ENCODE results near the gene AARS1.

Gene AARS1

DNA sequence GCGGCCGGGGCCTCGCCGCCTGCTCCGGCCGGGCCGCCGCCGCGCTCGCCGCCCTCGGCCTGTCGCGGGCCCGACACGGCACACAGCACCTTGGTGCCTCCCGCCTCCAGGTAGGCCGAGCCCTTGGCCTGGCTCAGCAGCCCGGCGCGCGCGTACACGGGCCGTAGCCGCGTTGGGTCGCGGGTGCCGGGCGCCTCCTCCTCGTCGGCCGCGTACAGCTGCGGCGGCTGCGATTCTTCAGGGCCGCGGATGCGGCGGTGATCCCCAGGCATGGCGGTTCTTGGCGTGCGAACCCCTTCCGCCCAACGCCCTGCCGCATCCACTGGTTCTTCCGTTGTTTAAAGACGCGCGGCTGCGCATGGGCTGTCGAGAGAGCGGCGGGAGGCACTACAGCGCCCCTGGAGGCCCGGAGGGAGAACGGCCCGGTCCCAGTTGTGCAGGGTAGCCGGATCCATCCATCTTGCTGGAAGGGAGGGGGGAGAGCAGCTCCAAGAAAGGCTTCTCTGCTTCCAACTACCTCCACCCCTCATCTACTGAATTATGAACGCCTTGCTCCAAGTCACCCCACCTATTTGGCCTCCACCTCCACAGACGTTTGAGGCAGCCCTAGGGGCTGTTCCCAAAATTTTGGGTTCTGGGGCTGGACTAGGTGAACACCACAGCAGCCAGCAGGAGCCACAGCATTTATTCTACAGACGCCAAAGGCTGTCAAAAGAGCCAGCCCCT lies 37.5 kb downstream of the AARS1 start, which contains the start of gene EXOSC6 (continued):
- TF ChIP-seq ZNF624 (tag by site-specific recombination; IDR thresholded peaks at IDR 0.05) (no peak), ZFP41 (tag by site-specific recombination; IDR thresholded peaks at IDR 0.05; ENCODE audit: borderline replicate concordance) (no peak), ZNF560 (tag by site-specific recombination; IDR thresholded peaks at IDR 0.05; ENCODE audit: borderline replicate concordance) (no peak), ZNF221 (tag by site-specific recombination; IDR thresholded peaks at IDR 0.05; ENCODE audit: borderline replicate concordance) (no peak), KLF8 (tag by site-specific recombination; IDR thresholded peaks at IDR 0.05) (peak; percentile 70; the same call in 1 of the 2 replicates), ZNF140 (tag by site-specific recombination; IDR thresholded peaks at IDR 0.05) (no peak), ZNF292 (tag by site-specific recombination; IDR thresholded peaks at IDR 0.05; ENCODE audit: borderline replicate concordance, low read depth) (no peak), ZNF366 (tag by site-specific recombination; conservative IDR thresholded peaks at IDR 0.05) (peak; percentile 70), ZNF623 (tag by site-specific recombination; IDR thresholded peaks at IDR 0.05) (no peak), ZIC2 (tag by site-specific recombination; IDR thresholded peaks at IDR 0.05) (no peak), ZNF561 (tag by site-specific recombination; IDR thresholded peaks at IDR 0.05; ENCODE audit: borderline replicate concordance) (peak; percentile 87), FEZF1 (tag by site-specific recombination; IDR thresholded peaks at IDR 0.05) (no peak), ZNF239 (tag by site-specific recombination; IDR thresholded peaks at IDR 0.05) (0 out of 2 replicates have a peak, but pooled peaks have one; percentile 56), ZNF558 (tag by site-specific recombination; IDR thresholded peaks at IDR 0.05) (no peak), KLF16 (tag by site-specific recombination; IDR thresholded peaks at IDR 0.05) (peak; percentile 73), ZSCAN30 (tag by site-specific recombination; IDR thresholded peaks at IDR 0.05) (peak; percentile 80), ZNF629 (tag by site-specific recombination; IDR thresholded peaks at IDR 0.05) (peak; percentile 48), ZNF660 (tag by site-specific recombination; IDR thresholded peaks at IDR 0.05) (peak; percentile 95), ZNF302 (tag by site-specific recombination; IDR thresholded peaks at IDR 0.05; ENCODE audit: low read depth) (no peak), ZNF585B (tag by site-specific recombination; IDR thresholded peaks at IDR 0.05) (no peak), TCF7L2 (IDR thresholded peaks at IDR 0.05; ENCODE audit: borderline replicate concordance, low read depth, low read length) (no peak)
- TF ChIP-seq, protein P1, sequence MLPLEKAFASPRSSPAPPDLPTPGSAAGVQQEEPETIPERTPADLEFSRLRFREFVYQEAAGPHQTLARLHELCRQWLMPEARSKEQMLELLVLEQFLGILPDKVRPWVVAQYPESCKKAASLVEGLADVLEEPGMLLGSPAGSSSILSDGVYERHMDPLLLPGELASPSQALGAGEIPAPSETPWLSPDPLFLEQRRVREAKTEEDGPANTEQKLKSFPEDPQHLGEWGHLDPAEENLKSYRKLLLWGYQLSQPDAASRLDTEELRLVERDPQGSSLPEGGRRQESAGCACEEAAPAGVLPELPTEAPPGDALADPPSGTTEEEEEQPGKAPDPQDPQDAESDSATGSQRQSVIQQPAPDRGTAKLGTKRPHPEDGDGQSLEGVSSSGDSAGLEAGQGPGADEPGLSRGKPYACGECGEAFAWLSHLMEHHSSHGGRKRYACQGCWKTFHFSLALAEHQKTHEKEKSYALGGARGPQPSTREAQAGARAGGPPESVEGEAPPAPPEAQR (tag by site-specific recombination; IDR thresholded peaks at IDR 0.05): no peak; the same call in 1 of the 2 replicates
- TF ChIP-seq, protein P2, sequence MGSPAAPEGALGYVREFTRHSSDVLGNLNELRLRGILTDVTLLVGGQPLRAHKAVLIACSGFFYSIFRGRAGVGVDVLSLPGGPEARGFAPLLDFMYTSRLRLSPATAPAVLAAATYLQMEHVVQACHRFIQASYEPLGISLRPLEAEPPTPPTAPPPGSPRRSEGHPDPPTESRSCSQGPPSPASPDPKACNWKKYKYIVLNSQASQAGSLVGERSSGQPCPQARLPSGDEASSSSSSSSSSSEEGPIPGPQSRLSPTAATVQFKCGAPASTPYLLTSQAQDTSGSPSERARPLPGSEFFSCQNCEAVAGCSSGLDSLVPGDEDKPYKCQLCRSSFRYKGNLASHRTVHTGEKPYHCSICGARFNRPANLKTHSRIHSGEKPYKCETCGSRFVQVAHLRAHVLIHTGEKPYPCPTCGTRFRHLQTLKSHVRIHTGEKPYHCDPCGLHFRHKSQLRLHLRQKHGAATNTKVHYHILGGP (tag by site-specific recombination; IDR thresholded peaks at IDR 0.05): no peak
- TF ChIP-seq, protein P3, sequence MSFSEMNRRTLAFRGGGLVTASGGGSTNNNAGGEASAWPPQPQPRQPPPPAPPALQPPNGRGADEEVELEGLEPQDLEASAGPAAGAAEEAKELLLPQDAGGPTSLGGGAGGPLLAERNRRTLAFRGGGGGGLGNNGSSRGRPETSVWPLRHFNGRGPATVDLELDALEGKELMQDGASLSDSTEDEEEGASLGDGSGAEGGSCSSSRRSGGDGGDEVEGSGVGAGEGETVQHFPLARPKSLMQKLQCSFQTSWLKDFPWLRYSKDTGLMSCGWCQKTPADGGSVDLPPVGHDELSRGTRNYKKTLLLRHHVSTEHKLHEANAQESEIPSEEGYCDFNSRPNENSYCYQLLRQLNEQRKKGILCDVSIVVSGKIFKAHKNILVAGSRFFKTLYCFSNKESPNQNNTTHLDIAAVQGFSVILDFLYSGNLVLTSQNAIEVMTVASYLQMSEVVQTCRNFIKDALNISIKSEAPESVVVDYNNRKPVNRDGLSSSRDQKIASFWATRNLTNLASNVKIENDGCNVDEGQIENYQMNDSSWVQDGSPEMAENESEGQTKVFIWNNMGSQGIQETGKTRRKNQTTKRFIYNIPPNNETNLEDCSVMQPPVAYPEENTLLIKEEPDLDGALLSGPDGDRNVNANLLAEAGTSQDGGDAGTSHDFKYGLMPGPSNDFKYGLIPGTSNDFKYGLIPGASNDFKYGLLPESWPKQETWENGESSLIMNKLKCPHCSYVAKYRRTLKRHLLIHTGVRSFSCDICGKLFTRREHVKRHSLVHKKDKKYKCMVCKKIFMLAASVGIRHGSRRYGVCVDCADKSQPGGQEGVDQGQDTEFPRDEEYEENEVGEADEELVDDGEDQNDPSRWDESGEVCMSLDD (tag by site-specific recombination; IDR thresholded peaks at IDR 0.05): 0 out of 2 replicates have a peak, but pooled peaks have one; percentile 64
- TF ChIP-seq, protein P4, sequence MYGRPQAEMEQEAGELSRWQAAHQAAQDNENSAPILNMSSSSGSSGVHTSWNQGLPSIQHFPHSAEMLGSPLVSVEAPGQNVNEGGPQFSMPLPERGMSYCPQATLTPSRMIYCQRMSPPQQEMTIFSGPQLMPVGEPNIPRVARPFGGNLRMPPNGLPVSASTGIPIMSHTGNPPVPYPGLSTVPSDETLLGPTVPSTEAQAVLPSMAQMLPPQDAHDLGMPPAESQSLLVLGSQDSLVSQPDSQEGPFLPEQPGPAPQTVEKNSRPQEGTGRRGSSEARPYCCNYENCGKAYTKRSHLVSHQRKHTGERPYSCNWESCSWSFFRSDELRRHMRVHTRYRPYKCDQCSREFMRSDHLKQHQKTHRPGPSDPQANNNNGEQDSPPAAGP (tag by site-specific recombination; IDR thresholded peaks at IDR 0.05): 0 out of 2 replicates have a peak, but pooled peaks have one; percentile 40
- TF ChIP-seq, protein P5, sequence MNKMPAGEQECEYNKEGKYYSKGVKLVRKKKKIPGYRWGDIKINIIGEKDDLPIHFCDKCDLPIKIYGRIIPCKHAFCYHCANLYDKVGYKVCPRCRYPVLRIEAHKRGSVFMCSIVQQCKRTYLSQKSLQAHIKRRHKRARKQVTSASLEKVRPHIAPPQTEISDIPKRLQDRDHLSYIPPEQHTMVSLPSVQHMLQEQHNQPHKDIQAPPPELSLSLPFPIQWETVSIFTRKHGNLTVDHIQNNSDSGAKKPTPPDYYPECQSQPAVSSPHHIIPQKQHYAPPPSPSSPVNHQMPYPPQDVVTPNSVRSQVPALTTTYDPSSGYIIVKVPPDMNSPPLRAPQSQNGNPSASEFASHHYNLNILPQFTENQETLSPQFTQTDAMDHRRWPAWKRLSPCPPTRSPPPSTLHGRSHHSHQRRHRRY (tag by site-specific recombination; IDR thresholded peaks at IDR 0.05): 0 out of 2 replicates have a peak, but pooled peaks have one; percentile 32
- TF ChIP-seq, protein P6, sequence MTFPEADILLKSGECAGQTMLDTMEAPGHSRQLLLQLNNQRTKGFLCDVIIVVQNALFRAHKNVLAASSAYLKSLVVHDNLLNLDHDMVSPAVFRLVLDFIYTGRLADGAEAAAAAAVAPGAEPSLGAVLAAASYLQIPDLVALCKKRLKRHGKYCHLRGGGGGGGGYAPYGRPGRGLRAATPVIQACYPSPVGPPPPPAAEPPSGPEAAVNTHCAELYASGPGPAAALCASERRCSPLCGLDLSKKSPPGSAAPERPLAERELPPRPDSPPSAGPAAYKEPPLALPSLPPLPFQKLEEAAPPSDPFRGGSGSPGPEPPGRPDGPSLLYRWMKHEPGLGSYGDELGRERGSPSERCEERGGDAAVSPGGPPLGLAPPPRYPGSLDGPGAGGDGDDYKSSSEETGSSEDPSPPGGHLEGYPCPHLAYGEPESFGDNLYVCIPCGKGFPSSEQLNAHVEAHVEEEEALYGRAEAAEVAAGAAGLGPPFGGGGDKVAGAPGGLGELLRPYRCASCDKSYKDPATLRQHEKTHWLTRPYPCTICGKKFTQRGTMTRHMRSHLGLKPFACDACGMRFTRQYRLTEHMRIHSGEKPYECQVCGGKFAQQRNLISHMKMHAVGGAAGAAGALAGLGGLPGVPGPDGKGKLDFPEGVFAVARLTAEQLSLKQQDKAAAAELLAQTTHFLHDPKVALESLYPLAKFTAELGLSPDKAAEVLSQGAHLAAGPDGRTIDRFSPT (tag by site-specific recombination; IDR thresholded peaks at IDR 0.05): no peak
- TF ChIP-seq, protein P7, sequence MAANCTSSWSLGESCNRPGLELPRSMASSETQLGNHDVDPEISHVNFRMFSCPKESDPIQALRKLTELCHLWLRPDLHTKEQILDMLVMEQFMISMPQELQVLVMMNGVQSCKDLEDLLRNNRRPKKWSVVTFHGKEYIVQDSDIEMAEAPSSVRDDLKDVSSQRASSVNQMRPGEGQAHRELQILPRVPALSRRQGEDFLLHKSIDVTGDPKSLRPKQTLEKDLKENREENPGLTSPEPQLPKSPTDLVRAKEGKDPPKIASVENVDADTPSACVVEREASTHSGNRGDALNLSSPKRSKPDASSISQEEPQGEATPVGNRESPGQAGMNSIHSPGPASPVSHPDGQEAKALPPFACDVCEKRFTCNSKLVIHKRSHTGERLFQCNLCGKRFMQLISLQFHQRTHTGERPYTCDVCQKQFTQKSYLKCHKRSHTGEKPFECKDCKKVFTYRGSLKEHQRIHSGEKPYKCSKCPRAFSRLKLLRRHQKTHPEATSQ (tag by site-specific recombination; IDR thresholded peaks at IDR 0.05): 0 out of 2 replicates have a peak, but pooled peaks have one; percentile 49

Data from HEK293 (cell line).